ENCODE measurements around the gene MTG2. TPM values are rescaled to one million over a fixed set of nuclear protein-coding genes. Genes with fewer than 3 reads are reported as not detected.

MTG2 gene
- total and polyA plus RNA-seq, 2 of the 13 experiments (the other 11 are each of a cell fraction or from before 2014, with no cell fraction given): 20.4 to 37.8 TPM

- TF ChIP-seq TERF1 (CRISPR knock-in tag; IDR thresholded peaks at IDR 0.05) (no peak), TEF (CRISPR knock-in tag; IDR thresholded peaks at IDR 0.05) (no peak), SMARCC2 (IDR thresholded peaks at IDR 0.05) (no peak), ZNF232 (CRISPR knock-in tag; IDR thresholded peaks at IDR 0.05; ENCODE audit: borderline replicate concordance) (no peak), EP300 (IDR thresholded peaks at IDR 0.05; ENCODE audit: low read depth in 2 of 2, low read length in 2 of 2) (peak in 1 of 2 experiments; percentile 3; a peak in 1 of 4 replicates), EP300 (CRISPR knock-in tag; IDR thresholded peaks at IDR 0.05; ENCODE audit: borderline replicate concordance) (peak; percentile 42), TAF15 (IDR thresholded peaks at IDR 0.05; ENCODE audit: low read depth, low read length, poor library complexity, severe bottlenecking) (peak; percentile 65), ZBTB37 (CRISPR knock-in tag; IDR thresholded peaks at IDR 0.05) (no peak), YEATS2 (CRISPR knock-in tag; IDR thresholded peaks at IDR 0.05; ENCODE audit: borderline replicate concordance) (0 out of 2 replicates have a peak, but pooled peaks have one; percentile 41), ZNF550 (CRISPR knock-in tag; IDR thresholded peaks at IDR 0.05; ENCODE audit: borderline replicate concordance) (no peak), CTCF (CRISPR knock-in tag; IDR thresholded peaks at IDR 0.05) (peak; percentile 90), ZBTB44 (CRISPR knock-in tag; IDR thresholded peaks at IDR 0.05) (no peak)
- TF ChIP-seq, protein P1, sequence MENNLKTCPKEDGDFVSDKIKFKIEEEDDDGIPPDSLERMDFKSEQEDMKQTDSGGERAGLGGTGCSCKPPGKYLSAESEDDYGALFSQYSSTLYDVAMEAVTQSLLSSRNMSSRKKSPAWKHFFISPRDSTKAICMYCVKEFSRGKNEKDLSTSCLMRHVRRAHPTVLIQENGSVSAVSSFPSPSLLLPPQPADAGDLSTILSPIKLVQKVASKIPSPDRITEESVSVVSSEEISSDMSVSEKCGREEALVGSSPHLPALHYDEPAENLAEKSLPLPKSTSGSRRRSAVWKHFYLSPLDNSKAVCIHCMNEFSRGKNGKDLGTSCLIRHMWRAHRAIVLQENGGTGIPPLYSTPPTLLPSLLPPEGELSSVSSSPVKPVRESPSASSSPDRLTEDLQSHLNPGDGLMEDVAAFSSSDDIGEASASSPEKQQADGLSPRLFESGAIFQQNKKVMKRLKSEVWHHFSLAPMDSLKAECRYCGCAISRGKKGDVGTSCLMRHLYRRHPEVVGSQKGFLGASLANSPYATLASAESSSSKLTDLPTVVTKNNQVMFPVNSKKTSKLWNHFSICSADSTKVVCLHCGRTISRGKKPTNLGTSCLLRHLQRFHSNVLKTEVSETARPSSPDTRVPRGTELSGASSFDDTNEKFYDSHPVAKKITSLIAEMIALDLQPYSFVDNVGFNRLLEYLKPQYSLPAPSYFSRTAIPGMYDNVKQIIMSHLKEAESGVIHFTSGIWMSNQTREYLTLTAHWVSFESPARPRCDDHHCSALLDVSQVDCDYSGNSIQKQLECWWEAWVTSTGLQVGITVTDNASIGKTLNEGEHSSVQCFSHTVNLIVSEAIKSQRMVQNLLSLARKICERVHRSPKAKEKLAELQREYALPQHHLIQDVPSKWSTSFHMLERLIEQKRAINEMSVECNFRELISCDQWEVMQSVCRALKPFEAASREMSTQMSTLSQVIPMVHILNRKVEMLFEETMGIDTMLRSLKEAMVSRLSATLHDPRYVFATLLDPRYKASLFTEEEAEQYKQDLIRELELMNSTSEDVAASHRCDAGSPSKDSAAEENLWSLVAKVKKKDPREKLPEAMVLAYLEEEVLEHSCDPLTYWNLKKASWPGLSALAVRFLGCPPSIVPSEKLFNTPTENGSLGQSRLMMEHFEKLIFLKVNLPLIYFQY (CRISPR knock-in tag; IDR thresholded peaks at IDR 0.05; ENCODE audit: borderline replicate concordance): 0 out of 2 replicates have a peak, but pooled peaks have one; percentile 25
- TF ChIP-seq, protein P2, sequence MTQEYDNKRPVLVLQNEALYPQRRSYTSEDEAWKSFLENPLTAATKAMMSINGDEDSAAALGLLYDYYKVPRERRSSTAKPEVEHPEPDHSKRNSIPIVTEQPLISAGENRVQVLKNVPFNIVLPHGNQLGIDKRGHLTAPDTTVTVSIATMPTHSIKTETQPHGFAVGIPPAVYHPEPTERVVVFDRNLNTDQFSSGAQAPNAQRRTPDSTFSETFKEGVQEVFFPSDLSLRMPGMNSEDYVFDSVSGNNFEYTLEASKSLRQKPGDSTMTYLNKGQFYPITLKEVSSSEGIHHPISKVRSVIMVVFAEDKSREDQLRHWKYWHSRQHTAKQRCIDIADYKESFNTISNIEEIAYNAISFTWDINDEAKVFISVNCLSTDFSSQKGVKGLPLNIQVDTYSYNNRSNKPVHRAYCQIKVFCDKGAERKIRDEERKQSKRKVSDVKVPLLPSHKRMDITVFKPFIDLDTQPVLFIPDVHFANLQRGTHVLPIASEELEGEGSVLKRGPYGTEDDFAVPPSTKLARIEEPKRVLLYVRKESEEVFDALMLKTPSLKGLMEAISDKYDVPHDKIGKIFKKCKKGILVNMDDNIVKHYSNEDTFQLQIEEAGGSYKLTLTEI (CRISPR knock-in tag; conservative IDR thresholded peaks at IDR 0.05): no peak
Observed at GRCh38 chr20:62156592-62157386, 26.0 kb upstream of the MTG2 start (continued).

All from HepG2 (cell line).